Measurements from ENCODE around the gene FHAD1.

GRCh38 chr1:15296585-15297321 is 49.7 kb downstream of the FHAD1 start:
- TF ChIP-seq POLR2A (IDR thresholded peaks at IDR 0.05) = no peak
- TF ChIP-seq, protein P1, sequence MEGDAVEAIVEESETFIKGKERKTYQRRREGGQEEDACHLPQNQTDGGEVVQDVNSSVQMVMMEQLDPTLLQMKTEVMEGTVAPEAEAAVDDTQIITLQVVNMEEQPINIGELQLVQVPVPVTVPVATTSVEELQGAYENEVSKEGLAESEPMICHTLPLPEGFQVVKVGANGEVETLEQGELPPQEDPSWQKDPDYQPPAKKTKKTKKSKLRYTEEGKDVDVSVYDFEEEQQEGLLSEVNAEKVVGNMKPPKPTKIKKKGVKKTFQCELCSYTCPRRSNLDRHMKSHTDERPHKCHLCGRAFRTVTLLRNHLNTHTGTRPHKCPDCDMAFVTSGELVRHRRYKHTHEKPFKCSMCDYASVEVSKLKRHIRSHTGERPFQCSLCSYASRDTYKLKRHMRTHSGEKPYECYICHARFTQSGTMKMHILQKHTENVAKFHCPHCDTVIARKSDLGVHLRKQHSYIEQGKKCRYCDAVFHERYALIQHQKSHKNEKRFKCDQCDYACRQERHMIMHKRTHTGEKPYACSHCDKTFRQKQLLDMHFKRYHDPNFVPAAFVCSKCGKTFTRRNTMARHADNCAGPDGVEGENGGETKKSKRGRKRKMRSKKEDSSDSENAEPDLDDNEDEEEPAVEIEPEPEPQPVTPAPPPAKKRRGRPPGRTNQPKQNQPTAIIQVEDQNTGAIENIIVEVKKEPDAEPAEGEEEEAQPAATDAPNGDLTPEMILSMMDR (IDR thresholded peaks at IDR 0.05) = no peak
